Activated naive CD4-positive, alpha-beta T cell treated with anti-CD3 and anti-CD28 coated beads, Interleukin-2, amount 50 U/mL, for 72 hours (primary cell): ENCODE measurements around the gene ANAPC2. TPM values are rescaled to one million over a fixed set of nuclear protein-coding genes. Genes with fewer than 3 reads are reported as not detected.

ENCODE experiments used
- ATAC-seq, 2 donors: fragments of 150-1000 bp; cut with Tn5 transposase; 2 replicates each; pipeline ENCODE4 v1.10.0; 2021; ENCODE audit warnings: mild to moderate bottlenecking in 2 of 2, moderate library complexity in 2 of 2
- DNase-seq, 2 donors: peaks; one replicate each; pipeline ENCODE4 v3.0.0; 2021 to 2022; ENCODE audit warnings: low spot score in 2 of 2
- H3K27ac Mint-ChIP-seq, 2 donors: one replicate each; pipeline ENCODE4 v1.8.0; 2022; ENCODE audit warnings: mild to moderate bottlenecking in 2 of 2, mixed read lengths in 2 of 2
- H3K36me3 Mint-ChIP-seq, 2 donors: one replicate each; pipeline ENCODE4 v1.8.0; 2022; ENCODE audit warnings: mixed read lengths in 2 of 2
- H3K9me3 Mint-ChIP-seq, 2 donors: one replicate each; pipeline ENCODE4 v1.8.0; 2022; ENCODE audit warnings: mixed read lengths in 2 of 2
- total RNA-seq, 2 donors: library from RNA; stranded (reverse); gene quantifications; one replicate each; pipeline ENCODE4 v1.2.3, GENCODE V29; 2022

The ANAPC2 gene
- total RNA-seq, 2 donors from 2014 or later: 48.1 to 68.3 TPM

DNA sequence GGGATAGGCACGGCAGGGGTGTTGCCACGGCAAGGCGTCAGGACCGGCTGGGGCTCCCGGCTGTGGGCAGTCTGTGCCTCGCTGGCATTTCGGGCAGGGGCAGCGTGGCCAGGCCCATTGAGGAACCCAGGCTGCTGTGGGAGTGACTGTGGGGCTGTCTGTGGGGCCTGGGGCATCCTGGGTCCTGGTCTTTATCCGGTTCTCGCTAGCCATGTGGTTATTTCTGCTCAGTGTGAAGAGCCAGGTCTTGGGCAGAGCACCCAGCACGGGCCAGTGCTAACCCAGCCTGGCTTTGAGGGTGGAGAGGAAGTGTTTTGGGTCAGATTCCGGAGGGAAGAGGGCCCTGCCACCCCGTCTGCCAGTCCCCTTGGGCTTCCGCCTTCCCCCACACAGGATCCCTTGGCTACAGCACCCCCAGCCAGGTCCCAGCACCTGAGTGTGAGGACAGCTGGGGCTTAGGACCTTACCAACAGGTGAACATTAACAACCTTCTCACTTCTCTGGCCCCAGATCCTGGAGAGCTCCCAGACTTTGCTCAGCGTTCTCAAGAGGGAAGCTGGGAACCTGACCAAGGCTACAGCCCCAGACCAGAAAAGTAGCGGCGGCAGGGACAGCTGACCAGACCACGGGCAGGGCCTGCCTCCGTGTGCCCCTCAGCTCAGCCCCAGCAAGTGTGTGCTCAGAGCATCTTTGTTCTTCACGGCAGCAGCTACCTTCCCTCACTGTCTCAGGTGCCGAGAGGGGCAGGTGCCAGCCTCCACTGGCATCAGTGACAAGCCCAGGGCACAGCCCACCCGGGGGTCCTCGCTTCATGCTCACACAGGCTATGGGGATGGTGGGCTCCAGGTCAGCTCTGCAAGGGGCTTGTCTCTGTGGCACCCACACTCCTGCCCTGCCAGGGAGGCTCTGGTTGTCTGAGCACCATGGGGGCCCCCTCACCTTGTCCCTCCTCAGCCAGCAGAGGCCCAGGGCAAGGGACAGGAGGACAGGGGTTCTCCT, 1.2 kb upstream of the ANAPC2 start:
- H3K9me3 Mint-ChIP-seq: no peaks in the 10 kb centered on the region
- ATAC-seq: no peak
- no peak for DNase-seq
- H3K36me3 Mint-ChIP-seq: peaks cover 0 to 11% of the 10 kb centered on the region in 2 donors
- peak overlapping the region; percentile 90 to 94 for H3K27ac Mint-ChIP-seq

- Mint-ChIP-seq H3K9me3 (no peaks in the 10 kb centered on the region), H3K36me3 (peaks cover 0 to 11% of the 10 kb centered on the region in 2 donors), H3K27ac (peak overlapping the region; percentile 90 to 93)
- peak; percentile 20 to 23 for ATAC-seq
- no peak for DNase-seq
Measured at GRCh38 chr9:137188086-137188489, 272 bp downstream of the ANAPC2 start.

- peak overlapping the region; percentile 90 to 93 for H3K27ac Mint-ChIP-seq
- H3K36me3 Mint-ChIP-seq: peaks cover 0 to 11% of the 10 kb centered on the region in 2 donors
- no peak for ATAC-seq
- DNase-seq: no peak
- no peaks in the 10 kb centered on the region for H3K9me3 Mint-ChIP-seq
Measured at GRCh38 chr9:137187386-137187785, 974 bp downstream of the ANAPC2 start.

DNA sequence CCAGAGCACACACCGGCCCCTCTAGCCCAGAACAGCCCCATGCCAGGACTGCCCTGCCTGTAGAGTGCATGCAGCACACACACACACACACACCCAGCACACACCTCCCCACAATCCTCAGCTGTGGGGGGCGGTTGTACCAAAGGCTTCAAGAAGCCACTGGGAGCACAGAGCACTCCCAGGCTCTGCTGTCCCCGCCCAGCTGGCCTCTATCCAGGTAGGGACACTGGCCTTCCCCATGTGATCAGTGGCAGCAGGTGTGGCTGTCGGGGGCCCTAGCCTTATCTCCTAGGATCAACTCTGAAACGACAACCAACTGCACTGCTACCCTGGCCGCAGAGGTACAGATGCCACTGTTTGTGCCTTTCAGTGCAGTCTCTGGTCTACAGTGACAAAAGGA, 2.0 kb downstream of the ANAPC2 start:
- DNase-seq (no peak), ATAC-seq (no peak)
- no peak overlapping the region for H3K27ac Mint-ChIP-seq
- peaks cover 0 to 16% of the 10 kb centered on the region in 2 donors for H3K36me3 Mint-ChIP-seq
- no peaks in the 10 kb centered on the region for H3K9me3 Mint-ChIP-seq

DNA sequence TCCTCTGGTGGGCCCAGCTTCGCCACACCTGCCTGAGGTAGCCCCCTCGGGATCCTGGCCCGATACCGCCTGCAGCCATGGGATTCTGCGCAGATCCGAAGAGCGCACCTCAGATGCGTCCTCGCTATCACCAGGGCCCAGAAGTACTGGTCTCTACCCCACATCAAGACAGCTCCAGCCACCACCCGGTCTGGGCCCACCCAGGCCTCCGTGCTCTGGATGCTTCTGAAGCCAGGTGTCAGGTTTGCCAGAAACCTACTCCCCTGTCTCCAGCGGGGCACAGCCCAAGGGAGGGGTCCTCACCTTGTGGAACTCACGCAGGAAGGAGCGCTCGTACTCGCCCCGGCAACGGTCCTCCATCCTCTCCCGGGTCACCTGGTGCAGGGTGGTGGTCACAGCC, 2.4 kb downstream of the ANAPC2 start:
- H3K27ac Mint-ChIP-seq: no peak overlapping the region
- H3K36me3 Mint-ChIP-seq: peaks cover 0 to 16% of the 10 kb centered on the region in 2 donors
- DNase-seq (no peak), ATAC-seq (no peak)
- no peaks in the 10 kb centered on the region for H3K9me3 Mint-ChIP-seq

GRCh38 chr9:137184881-137185660, 3.3 kb downstream of the ANAPC2 start:
- H3K27ac Mint-ChIP-seq: no peak overlapping the region
- no peak for DNase-seq
- no peaks in the 10 kb centered on the region for H3K9me3 Mint-ChIP-seq
- no peak for ATAC-seq
- peaks cover 0 to 16% of the 10 kb centered on the region in 2 donors for H3K36me3 Mint-ChIP-seq

DNA sequence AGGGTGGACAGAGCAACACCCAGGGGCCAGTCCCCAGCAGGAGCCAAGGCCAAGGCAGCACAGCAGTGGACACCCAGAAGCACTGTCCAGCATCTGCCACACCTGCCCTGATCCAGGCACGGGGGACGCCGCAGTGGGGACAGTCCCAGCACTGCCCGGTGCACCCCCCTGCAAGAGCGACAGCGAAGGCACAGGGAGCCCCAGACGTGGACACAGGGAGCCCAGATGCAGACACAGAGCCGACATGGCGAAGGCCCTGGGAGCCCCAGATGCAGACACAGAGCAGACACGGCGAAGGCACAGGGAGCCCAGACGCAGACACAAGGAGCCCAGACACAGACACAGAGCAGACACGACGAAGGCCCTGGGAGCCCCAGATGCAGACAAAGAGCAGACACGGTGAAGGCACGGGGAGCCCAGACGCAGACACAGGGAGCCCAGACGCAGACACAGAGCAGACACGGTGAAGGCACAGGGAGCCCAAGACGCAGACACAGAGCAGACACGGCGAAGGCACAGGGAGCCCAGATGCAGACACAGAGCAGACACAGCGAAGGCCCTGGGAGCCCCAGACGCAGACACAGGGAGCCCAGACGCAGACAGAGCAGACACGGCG, 4.3 kb downstream of the ANAPC2 start:
- Mint-ChIP-seq H3K9me3 (no peaks in the 10 kb centered on the region), H3K36me3 (peaks cover 0 to 16% of the 10 kb centered on the region in 2 donors), H3K27ac (no peak overlapping the region)
- DNase-seq (no peak), ATAC-seq (no peak)

DNA sequence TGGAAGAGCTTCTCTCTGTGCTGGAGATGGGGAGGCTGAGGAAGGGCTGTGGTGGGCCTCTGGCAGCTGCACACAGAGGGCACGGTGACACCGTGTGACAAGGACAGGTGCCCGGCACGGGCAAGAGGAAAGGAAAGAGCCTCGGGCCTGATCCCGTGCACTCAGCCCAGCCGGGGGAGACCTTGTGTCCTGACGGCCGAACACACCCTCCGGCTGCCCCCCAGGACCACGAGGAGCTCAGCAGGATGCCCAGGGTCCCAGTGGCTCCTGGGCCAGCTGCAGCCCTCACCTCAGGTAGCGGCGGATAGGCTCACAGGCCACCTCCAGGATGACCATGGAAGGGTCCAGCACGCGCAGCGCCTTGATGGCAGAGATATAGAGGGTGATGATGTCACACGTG, 5.5 kb downstream of the ANAPC2 start:
- ATAC-seq: no peak
- H3K9me3 Mint-ChIP-seq: no peaks in the 10 kb centered on the region
- DNase-seq: no peak
- peaks cover 0 to 16% of the 10 kb centered on the region in 2 donors for H3K36me3 Mint-ChIP-seq
- no peak overlapping the region for H3K27ac Mint-ChIP-seq

- no peak overlapping the region for H3K27ac Mint-ChIP-seq
- DNase-seq (no peak), ATAC-seq (no peak)
- no peaks in the 10 kb centered on the region for H3K9me3 Mint-ChIP-seq
- peaks cover 0 to 5% of the 10 kb centered on the region in 2 donors for H3K36me3 Mint-ChIP-seq
Measured at GRCh38 chr9:137181680-137182079, 6.7 kb downstream of the ANAPC2 start.

GRCh38 chr9:137180491-137180890, 7.9 kb downstream of the ANAPC2 start:
- Mint-ChIP-seq H3K36me3 (peaks cover 0 to 5% of the 10 kb centered on the region in 2 donors), H3K9me3 (no peaks in the 10 kb centered on the region), H3K27ac (no peak overlapping the region)
- no peak for DNase-seq
- no peak for ATAC-seq

- Mint-ChIP-seq H3K9me3 (no peaks in the 10 kb centered on the region), H3K36me3 (peaks cover 0 to 5% of the 10 kb centered on the region in 2 donors), H3K27ac (peak overlapping the region in 1 of 2 donors; percentile 35)
- ATAC-seq (no peak), DNase-seq (no peak)
Measured at GRCh38 chr9:137179761-137180160, 8.6 kb downstream of the ANAPC2 start.

DNA sequence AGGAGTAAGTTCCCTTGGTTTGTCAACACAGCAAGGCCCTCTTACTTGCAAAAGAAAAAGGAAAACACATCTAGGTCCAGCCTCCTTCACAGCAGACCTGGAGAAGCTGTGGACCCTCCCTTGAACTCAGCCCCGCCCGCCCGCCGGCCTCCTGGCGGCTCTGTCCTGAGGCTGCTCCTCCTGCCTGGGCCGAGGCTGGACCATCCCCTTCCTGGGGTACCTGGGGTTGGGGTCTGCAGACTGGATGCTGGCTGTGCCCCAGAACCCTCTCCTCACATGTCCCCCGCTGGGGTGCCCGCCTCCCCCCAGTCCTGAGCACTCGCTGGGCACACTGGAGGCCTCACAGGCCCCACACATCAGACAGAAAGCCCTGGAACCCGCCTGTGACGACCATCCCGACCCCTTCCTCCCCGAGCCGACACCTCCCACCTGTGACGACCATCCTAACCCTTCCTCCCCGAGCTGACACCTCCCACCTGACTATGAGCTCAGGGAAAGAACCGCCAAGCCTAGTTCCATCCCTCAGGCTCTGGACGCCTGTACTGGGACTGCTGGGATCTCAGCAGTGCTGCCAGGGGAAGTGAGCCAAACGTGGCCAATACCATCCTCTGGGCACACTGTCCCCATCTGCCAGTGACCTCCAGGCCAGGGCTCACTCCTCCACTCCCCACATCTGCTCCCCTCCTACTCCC, 9.3 kb downstream of the ANAPC2 start:
- no peaks in the 10 kb centered on the region for H3K9me3 Mint-ChIP-seq
- H3K36me3 Mint-ChIP-seq: peaks cover 0 to 5% of the 10 kb centered on the region in 2 donors
- no peak for ATAC-seq
- peak overlapping the region in 1 of 2 donors; percentile 35 for H3K27ac Mint-ChIP-seq
- DNase-seq: no peak

DNA sequence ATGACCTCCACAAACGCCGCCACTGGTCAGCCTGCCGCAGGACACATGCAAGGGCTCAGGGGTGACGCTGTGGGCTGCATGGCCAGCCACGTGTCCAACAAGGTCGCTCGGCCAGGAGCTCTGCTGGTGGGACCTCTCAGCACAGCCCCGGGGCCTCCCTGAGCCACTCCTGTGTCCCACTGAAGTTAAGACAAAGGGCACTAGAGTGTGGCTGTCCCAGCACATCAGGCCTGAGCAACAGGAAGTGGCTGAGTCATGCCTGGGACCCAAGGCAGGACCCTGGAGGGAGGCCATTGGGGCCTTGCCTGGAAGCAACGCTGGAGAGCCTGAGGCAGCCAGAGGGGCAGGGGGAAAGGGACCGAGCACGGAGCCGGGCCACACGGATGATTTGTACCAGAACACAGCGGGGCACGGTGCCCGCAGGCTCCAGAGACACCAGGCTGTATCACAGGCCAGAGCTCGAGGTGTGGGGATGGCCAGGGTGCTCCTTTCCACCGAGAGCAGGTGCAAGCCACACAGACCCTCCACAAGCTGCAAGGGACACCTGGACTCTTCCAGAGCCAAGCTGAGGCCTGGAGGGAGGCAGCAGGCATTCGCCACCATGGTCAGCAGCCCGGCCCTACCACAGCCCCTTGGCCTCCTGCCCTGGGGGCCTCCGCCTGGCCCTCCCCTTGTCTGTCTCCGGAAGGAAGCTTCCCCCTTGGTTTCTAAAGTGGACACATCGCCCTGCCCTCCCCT, 10.0 kb downstream of the ANAPC2 start:
- H3K27ac Mint-ChIP-seq: peak overlapping the region in 1 of 2 donors; percentile 35
- ATAC-seq (no peak), DNase-seq (no peak)
- H3K36me3 Mint-ChIP-seq: peaks cover 0 to 5% of the 10 kb centered on the region in 2 donors
- H3K9me3 Mint-ChIP-seq: no peaks in the 10 kb centered on the region

GRCh38 chr9:137176302-137177182, 11.8 kb downstream of the ANAPC2 start:
- no peak for DNase-seq
- peak; percentile 33 to 52 for ATAC-seq
- H3K27ac Mint-ChIP-seq: no peak overlapping the region
- H3K9me3 Mint-ChIP-seq: no peaks in the 10 kb centered on the region
- H3K36me3 Mint-ChIP-seq: no peaks in the 10 kb centered on the region
